H1 (cell line): ENCODE results near the gene ARMC10. TPM values are rescaled to one million over a fixed set of nuclear protein-coding genes. Genes with fewer than 3 reads are reported as not detected.
A peak's percentile ranks its signal among the peaks of the same experiment; 100 is the strongest.
"Not testable (repeated sequence)": the region's sequence is repeated elsewhere in the genome, so short reads cannot be mapped to it uniquely, and the experiment has no call there.

Source experiments
- CTCF ChIA-PET: fragments of 300-600 bp; sonication (Branson Sonifier 250); formaldehyde crosslinking; loops from one replicate; lab custom pipeline; 2021; ENCODE audit not compliant: partially characterized antibody; lab: Charles Lee
- POLR2A ChIA-PET: fragments of 300-600 bp; sonication (Branson Sonifier 250); formaldehyde crosslinking; loops from one replicate; lab custom pipeline; 2021; ENCODE audit warnings: inconsistent platforms; ENCODE audit not compliant: partially characterized antibody; lab: Charles Lee
- DNase-seq, 2 experiments: peaks; one replicate each; pipeline versions ENCODE4 v3.0.0 to v3.0.0-alpha.2; 2010 to 2022; ENCODE audit warnings: low spot score in 2 of 2, low read depth in 1 of 2, mixed read lengths in 1 of 2
- FAIRE-seq: peaks from 2 replicates; lab custom pipeline; 2011; peaks lifted over from hg19 to GRCh38; lab: Jason Lieb, UNC
- H2AFZ ChIP-seq: 2 replicates; pipeline ENCODE4 v1.8.1; 2012; ENCODE audit warnings: low read length, inconsistent platforms
- H2AK5ac ChIP-seq: 2 replicates; pipeline ENCODE4 v1.6.1; 2013; ENCODE audit warnings: low read depth, low read length
- H2BK120ac ChIP-seq: replicated peaks from 2 replicates; pipeline ENCODE3; 2013; ENCODE audit warnings: low read depth, low read length, inconsistent platforms
- H2BK12ac ChIP-seq: 2 replicates; pipeline ENCODE4 v1.6.1; 2013; ENCODE audit warnings: low read depth, low read length
- H2BK15ac ChIP-seq: 2 replicates; pipeline ENCODE4 v1.6.1; 2013; ENCODE audit warnings: low read length
- H2BK20ac ChIP-seq: 2 replicates; pipeline ENCODE4 v1.6.1; 2013; ENCODE audit warnings: low read length
- H2BK5ac ChIP-seq: 2 replicates; pipeline ENCODE4 v1.6.1; 2013; ENCODE audit warnings: low read depth, low read length
- H3K14ac ChIP-seq: 2 replicates; pipeline ENCODE4 v1.6.1; 2013; ENCODE audit warnings: inconsistent platforms; ENCODE audit not compliant: insufficient read length
- H3K18ac ChIP-seq: 2 replicates; pipeline ENCODE4 v1.6.1; 2013; ENCODE audit warnings: low read length; ENCODE audit errors: extremely low read depth
- H3K23ac ChIP-seq: 2 replicates; pipeline ENCODE4 v1.6.1; 2013; ENCODE audit warnings: inconsistent platforms; ENCODE audit not compliant: insufficient read length
- H3K23me2 ChIP-seq: 2 replicates; pipeline ENCODE4 v1.6.1; 2013; ENCODE audit warnings: low read depth, low read length
- H3K27ac ChIP-seq: 2 replicates; pipeline ENCODE4 v1.6.1; 2011; ENCODE audit warnings: low read depth, low read length, inconsistent platforms
- H3K27me3 ChIP-seq, 4 experiments: replicated peaks in 1 of 4; 1 replicate in 1 of 4; 2 replicates in 3 of 4; pipeline versions ENCODE4 v1.6.1 to v1.8.1; 2011 to 2013; ENCODE audit warnings: low read length in 3 of 4, mild to moderate bottlenecking in 3 of 4, inconsistent platforms in 2 of 4, mixed read lengths in 2 of 4, moderate library complexity in 1 of 4; ENCODE audit not compliant: control insufficient read depth in 3 of 4, insufficient read depth in 3 of 4; ENCODE audit errors: extremely low read depth in 1 of 4
- H3K36me3 ChIP-seq, 4 experiments: 2 replicates each; pipeline versions ENCODE4 v1.6.1 to v1.8.1; 2011 to 2013; ENCODE audit warnings: mild to moderate bottlenecking in 4 of 4, low read length in 3 of 4, moderate library complexity in 2 of 4, control low read depth in 1 of 4, inconsistent platforms in 1 of 4; ENCODE audit not compliant: insufficient read depth in 4 of 4, control insufficient read depth in 2 of 4
- H3K4ac ChIP-seq: replicated peaks from 2 replicates; pipeline ENCODE3; 2013; ENCODE audit warnings: low read length, low read depth, mixed read lengths, inconsistent platforms; ENCODE audit not compliant: insufficient read length
- H3K4me1 ChIP-seq, 4 experiments: replicated peaks in 1 of 4; 1 replicate in 1 of 4; 2 replicates in 3 of 4; pipeline versions ENCODE4 v1.6.1 to v1.8.1; 2011 to 2013; ENCODE audit warnings: low read length in 3 of 4, inconsistent platforms in 2 of 4, mixed read lengths in 1 of 4; ENCODE audit not compliant: insufficient read depth in 4 of 4, control insufficient read depth in 3 of 4
- H3K4me2 ChIP-seq, 2 experiments: 2 replicates each; pipeline versions ENCODE4 v1.6.1 to v1.8.1; 2011 to 2013; ENCODE audit warnings: low read depth in 2 of 2, low read length in 2 of 2, control low read depth in 1 of 2, inconsistent platforms in 1 of 2, mild to moderate bottlenecking in 1 of 2; ENCODE audit not compliant: insufficient read depth in 1 of 2
- H3K4me3 ChIP-seq, 4 experiments: fragments of 200-600, 300-600 bp in 1 of 4; sonication (generic), shearing (Covaris generic), sonication (Bioruptor Twin) in 1 of 4; 2 replicates each; pipeline versions ENCODE4 v1.5.1 to v1.8.1; 2011 to 2016; ENCODE audit warnings: low read length in 4 of 4, low read depth in 3 of 4, control low read depth in 2 of 4, inconsistent platforms in 2 of 4, mild to moderate bottlenecking in 2 of 4, mixed read lengths in 1 of 4, moderate library complexity in 1 of 4; ENCODE audit not compliant: insufficient read depth in 2 of 4; ENCODE audit errors: extremely low read depth in 1 of 4
- H3K56ac ChIP-seq: replicated peaks from 2 replicates; pipeline ENCODE3; 2013; ENCODE audit warnings: low read depth, mild to moderate bottlenecking, mixed read lengths, low read length, inconsistent platforms; ENCODE audit not compliant: insufficient read length
- H3K79me1 ChIP-seq: 2 replicates; pipeline ENCODE4 v1.6.1; 2013; ENCODE audit warnings: low read depth, low read length, control low read depth
- H3K79me2 ChIP-seq, 2 experiments: 2 replicates each; pipeline versions ENCODE4 v1.6.1 to v1.8.1; 2012 to 2013; ENCODE audit warnings: low read length in 2 of 2, mild to moderate bottlenecking in 2 of 2, inconsistent platforms in 1 of 2; ENCODE audit not compliant: insufficient read depth in 2 of 2, control insufficient read depth in 1 of 2
- H3K9ac ChIP-seq, 4 experiments: replicated peaks in 1 of 4; 1 replicate in 1 of 4; 2 replicates in 3 of 4; pipeline versions ENCODE4 v1.6.1 to v1.8.1; 2011 to 2013; ENCODE audit warnings: low read depth in 3 of 4, low read length in 3 of 4, control low read depth in 2 of 4, mild to moderate bottlenecking in 2 of 4, moderate library complexity in 2 of 4, inconsistent platforms in 1 of 4; ENCODE audit errors: extremely low read depth in 1 of 4
- H3K9me3 ChIP-seq, 2 experiments: 2 replicates each; pipeline versions ENCODE4 v1.6.1 to v1.8.1; 2012 to 2013; ENCODE audit warnings: mild to moderate bottlenecking in 2 of 2, moderate library complexity in 2 of 2, control low read depth in 1 of 2, inconsistent platforms in 1 of 2, low read depth in 1 of 2, low read length in 1 of 2, mixed read lengths in 1 of 2; ENCODE audit not compliant: insufficient read depth in 2 of 2
- H4K20me1 ChIP-seq, 2 experiments: replicated peaks in 1 of 2; 2 replicates each; pipeline versions ENCODE3 to v1.8.1; 2011 to 2013; ENCODE audit warnings: inconsistent platforms in 2 of 2, low read length in 2 of 2, mild to moderate bottlenecking in 1 of 2; ENCODE audit not compliant: insufficient read depth in 2 of 2, control insufficient read depth in 1 of 2
- H4K5ac ChIP-seq: 2 replicates; pipeline ENCODE4 v1.6.1; 2013; ENCODE audit warnings: low read length, low read depth, mixed read lengths, inconsistent platforms; ENCODE audit not compliant: insufficient read length
- H4K8ac ChIP-seq: 2 replicates; pipeline ENCODE4 v1.8.0; 2013; ENCODE audit warnings: mild to moderate bottlenecking, moderate library complexity, low read length, inconsistent platforms; ENCODE audit not compliant: insufficient read depth; ENCODE audit errors: extremely low read depth
- H4K91ac ChIP-seq: replicated peaks from 2 replicates; pipeline ENCODE3; 2013; ENCODE audit warnings: low read length, mixed read lengths, inconsistent platforms; ENCODE audit not compliant: insufficient read length
- RBBP5 ChIP-seq: IDR thresholded peaks from 2 replicates; pipeline ENCODE4 v1.7.1; 2012; ENCODE audit warnings: low read depth, mild to moderate bottlenecking, inconsistent platforms, low read length, moderate library complexity, borderline replicate concordance
- WGBS, 2 experiments: shearing (Covaris generic) in 1 of 2; methylation state at CpG; one replicate each; pipeline versions ENCODE4 v1.1.6 to v1.1.7; 2013 to 2015; ENCODE audit warnings: low lambda C conversion rate in 2 of 2, mixed read lengths in 2 of 2, inconsistent platforms in 1 of 2, low coverage in 1 of 2, missing lambda C conversion rate in 1 of 2; ENCODE audit not compliant: insufficient replicate concordance in 2 of 2, insufficient coverage in 1 of 2, insufficient read length in 1 of 2; ENCODE audit errors: extremely low coverage in 1 of 2, missing lambda C conversion rate in 1 of 2; 5-methylcytosine and 5-hydroxymethylcytosine counted together
- polyA plus RNA-seq, 7 experiments: library from polyadenylated mRNA; depleted of rRNA in 3 of 7; stranded (reverse) in 5 of 7; unstranded in 2 of 7; fragments of >200 nt in 5 of 7; fragments of 200-250 nt in 2 of 7; gene quantifications; 1 replicate in 5 of 7; 2 replicates in 1 of 7; 4 replicates in 1 of 7; pipeline versions ENCODE4 v1.2.1 to v1.2.3, GENCODE V29; 2011 to 2013; ENCODE audit warnings: missing spikeins in 2 of 7, mixed read lengths in 2 of 7
- total RNA-seq: library from RNA; stranded (reverse); fragmentation: NEBNext Ultra II Directional; extraction: Animal tissue kit (Norgen Biotek cat#: 25700); gene quantifications from 2 replicates; pipeline ENCODE4 v1.2.1, GENCODE V29; 2021

The ARMC10 gene
- total and polyA plus RNA-seq, 2 of the 8 experiments (the other 6 are each of a cell fraction or from before 2014, with no cell fraction given): 16.4 to 44.3 TPM

GRCh38 chr7:103037823-103038739 is 36.9 kb upstream of the ARMC10 start:
- Histone ChIP-seq H3K9me3 (peaks cover 2 to 12% of the 10 kb centered on the region in 2 experiments; a peak in 3 of 4 replicates), H2BK5ac (peak overlapping the region; percentile 75; the same call in 1 of the 2 replicates), H2BK12ac (peak overlapping the region; percentile 29; the same call in 1 of the 2 replicates)
- H4K8ac ChIP-seq, H3K36me3 ChIP-seq, H2BK15ac ChIP-seq, H4K20me1 ChIP-seq, H2BK120ac ChIP-seq, H2BK20ac ChIP-seq, H2AK5ac ChIP-seq, H3K79me2 ChIP-seq, POLR2A ChIA-PET, H3K56ac ChIP-seq, H3K23ac ChIP-seq, H3K4me3 ChIP-seq: not testable (repeated sequence)
- WGBS, 2 experiments: 82% methylated on average over 20 of the region's 20 CpGs; no CpG with 5 or more reads in 1 of the 2 experiments
- TF ChIP-seq RBBP5: peak; percentile 49; the same call in 1 of the 2 replicates
- TF ChIP-seq, all 59 proteins: peak for 1; not testable (repeated sequence) for 58
- not testable (repeated sequence) for H3K23me2 ChIP-seq, H3K27me3 ChIP-seq, H3K18ac ChIP-seq, H3K4ac ChIP-seq, H3K14ac ChIP-seq, H3K27ac ChIP-seq, H4K91ac ChIP-seq, H3K4me1 ChIP-seq, H4K5ac ChIP-seq, FAIRE-seq, H3K79me1 ChIP-seq, H3K9ac ChIP-seq
- peak overlapping the region; percentile 76 for H2AFZ ChIP-seq
- H3K4me2 ChIP-seq: 0 out of 4 replicates have a peak overlapping the region, but pooled peaks of 1 of the 2 experiments have one; percentile 17
- peak; percentile 13 to 52 for DNase-seq
- CTCF ChIA-PET: interaction anchor here (0.6 to 2.8 kb wide), 3 partner anchors 9 to 92 kb away, joined by 3 to 6 read pairs (median 3); no protein-coding TSS in a partner anchor
